Measurements from ENCODE around the gene MAPK8IP3. TPM values are rescaled to one million over a fixed set of nuclear protein-coding genes. Genes with fewer than 3 reads are reported as not detected.

The MAPK8IP3 gene
- total and polyA plus RNA-seq, 9 of the 15 experiments (the other 6 are each of a cell fraction or from before 2014, with no cell fraction given), result 0.17 to 58.7 (median 16.7) TPM

- intact Hi-C loops (cut with micrococcal nuclease) (no loop called here), in situ Hi-C loops (cut with MboI) (no loop called here)
- Histone ChIP-seq H2AFZ (ENCODE audit: low read depth, low read length) (no peak overlapping the region), H3K9me3 (replicated peaks; ENCODE audit: control insufficient read depth, insufficient read depth, low read depth, low read length) (no peaks in the 10 kb centered on the region), H4K20me1 (replicated peaks; ENCODE audit: control insufficient read depth, insufficient read depth, low read length) (no peaks in the 10 kb centered on the region; the same call in 1 of the 2 replicates), H3K79me2 (ENCODE audit: control insufficient read depth, insufficient read depth, low read length) (peaks cover 26% of the 10 kb centered on the region), H3K27me3 (ENCODE audit: control insufficient read depth in 2 of 2, insufficient read depth in 2 of 2, low read length in 2 of 2) (no peaks in the 10 kb centered on the region), H3K9me1 (ENCODE audit: control insufficient read depth, insufficient read depth, low read length) (no peaks in the 10 kb centered on the region), H3K9ac (ENCODE audit: insufficient read depth in 1 of 2, low read depth in 2 of 2, low read length in 2 of 2) (no peak overlapping the region), H3K4me3 (no peak overlapping the region), H3K4me2 (ENCODE audit: insufficient read depth, low read length) (no peak overlapping the region), H3K36me3 (ENCODE audit: control insufficient read depth, insufficient read depth, low read length) (peaks cover 55% of the 10 kb centered on the region; the same call in 1 of the 3 replicates), H3K27ac (ENCODE audit: extremely low read depth, low read depth, low read length) (no peak overlapping the region), H3K4me1 (replicated peaks in 1 of 2; ENCODE audit: control insufficient read depth in 2 of 2, insufficient read depth in 2 of 2, low read length in 2 of 2) (peaks cover 0 to 84% of the 10 kb centered on the region in 2 experiments; a peak in 2 of 5 replicates)
- BruUV-seq (replicated peaks), result no TSS peak
- ChIA-PET POLR2A (interaction anchor here (0.6 kb wide), 1 partner anchor 15 kb away, joined by 3 read pairs; no protein-coding TSS in a partner anchor), CTCF (ENCODE audit: low intra/inter-chr PET ratio) (no interaction called here)
- no peak for FAIRE-seq
- TF ChIP-seq ZNF239 (CRISPR knock-in tag; IDR thresholded peaks at IDR 0.05) (no peak), EGR1 (conservative IDR thresholded peaks at IDR 0.05) (peak; percentile 33), ZKSCAN8 (CRISPR knock-in tag; IDR thresholded peaks at IDR 0.05) (no peak), ZNF146 (CRISPR knock-in tag; IDR thresholded peaks at IDR 0.05; ENCODE audit: unreplicated experiment) (no peak), ZBTB33 (CRISPR knock-in tag; IDR thresholded peaks at IDR 0.05) (0 out of 2 replicates have a peak, but pooled peaks have one; percentile 11), CTBP1 (IDR thresholded peaks at IDR 0.05; ENCODE audit: borderline replicate concordance) (no peak), PHF21A (IDR thresholded peaks at IDR 0.05; ENCODE audit: borderline replicate concordance, low read depth) (no peak), JUND (IDR thresholded peaks at IDR 0.05; ENCODE audit: borderline replicate concordance, low read depth, low read length) (no peak), JUND (tag; IDR thresholded peaks at IDR 0.05; ENCODE audit: borderline replicate concordance, low read depth, low read length) (no peak), ELF1 (tag; IDR thresholded peaks at IDR 0.05) (no peak), CGGBP1 (CRISPR knock-in tag; IDR thresholded peaks at IDR 0.05) (no peak), KLF1 (tag; IDR thresholded peaks at IDR 0.05) (no peak), RUNX1 (IDR thresholded peaks at IDR 0.05; ENCODE audit: low read depth) (no peak), ZNF699 (CRISPR knock-in tag; IDR thresholded peaks at IDR 0.05; ENCODE audit: insufficient replicate concordance) (no peak)
- WGBS (ENCODE audit: insufficient coverage, low coverage, missing lambda C conversion rate), result 84% methylated on average over 14 of the region's 25 CpGs
- peak; percentile 46; the same call in 2 of the 3 replicates for ATAC-seq
- peak in 2 of 4 experiments; percentile 43 to 53 for DNase-seq (ENCODE audit: extremely low read depth in 1 of 4, low spot score in 3 of 4)
Observed at GRCh38 chr16:1789643-1790045, 83.6 kb downstream of the MAPK8IP3 start.
